H1 (cell line): ENCODE data around the gene UBE2E1. TPM values are rescaled to one million over a fixed set of nuclear protein-coding genes. Genes with fewer than 3 reads are reported as not detected.

ENCODE experiments used
- CTCF ChIA-PET: fragments of 300-600 bp; sonication (Branson Sonifier 250); formaldehyde crosslinking; loops from one replicate; lab custom pipeline; 2021; ENCODE audit not compliant: partially characterized antibody; lab: Charles Lee
- POLR2A ChIA-PET: fragments of 300-600 bp; sonication (Branson Sonifier 250); formaldehyde crosslinking; loops from one replicate; lab custom pipeline; 2021; ENCODE audit warnings: inconsistent platforms; ENCODE audit not compliant: partially characterized antibody; lab: Charles Lee
- DNase-seq, 2 experiments: peaks; one replicate each; pipeline versions ENCODE4 v3.0.0 to v3.0.0-alpha.2; 2010 to 2022; ENCODE audit warnings: low spot score in 2 of 2, low read depth in 1 of 2, mixed read lengths in 1 of 2
- FAIRE-seq: peaks from 2 replicates; lab custom pipeline; 2011; peaks lifted over from hg19 to GRCh38; lab: Jason Lieb, UNC
- H2AFZ ChIP-seq: 2 replicates; pipeline ENCODE4 v1.8.1; 2012; ENCODE audit warnings: low read length, inconsistent platforms
- H2AK5ac ChIP-seq: 2 replicates; pipeline ENCODE4 v1.6.1; 2013; ENCODE audit warnings: low read depth, low read length
- H2BK120ac ChIP-seq: replicated peaks from 2 replicates; pipeline ENCODE3; 2013; ENCODE audit warnings: low read depth, low read length, inconsistent platforms
- H2BK12ac ChIP-seq: 2 replicates; pipeline ENCODE4 v1.6.1; 2013; ENCODE audit warnings: low read depth, low read length
- H2BK15ac ChIP-seq: 2 replicates; pipeline ENCODE4 v1.6.1; 2013; ENCODE audit warnings: low read length
- H2BK20ac ChIP-seq: 2 replicates; pipeline ENCODE4 v1.6.1; 2013; ENCODE audit warnings: low read length
- H2BK5ac ChIP-seq: 2 replicates; pipeline ENCODE4 v1.6.1; 2013; ENCODE audit warnings: low read depth, low read length
- H3K14ac ChIP-seq: 2 replicates; pipeline ENCODE4 v1.6.1; 2013; ENCODE audit warnings: inconsistent platforms; ENCODE audit not compliant: insufficient read length
- H3K18ac ChIP-seq: 2 replicates; pipeline ENCODE4 v1.6.1; 2013; ENCODE audit warnings: low read length; ENCODE audit errors: extremely low read depth
- H3K23ac ChIP-seq: 2 replicates; pipeline ENCODE4 v1.6.1; 2013; ENCODE audit warnings: inconsistent platforms; ENCODE audit not compliant: insufficient read length
- H3K23me2 ChIP-seq: 2 replicates; pipeline ENCODE4 v1.6.1; 2013; ENCODE audit warnings: low read depth, low read length
- H3K27ac ChIP-seq: 2 replicates; pipeline ENCODE4 v1.6.1; 2011; ENCODE audit warnings: low read depth, low read length, inconsistent platforms
- H3K27me3 ChIP-seq, 4 experiments: replicated peaks in 1 of 4; 1 replicate in 1 of 4; 2 replicates in 3 of 4; pipeline versions ENCODE4 v1.6.1 to v1.8.1; 2011 to 2013; ENCODE audit warnings: low read length in 3 of 4, mild to moderate bottlenecking in 3 of 4, inconsistent platforms in 2 of 4, mixed read lengths in 2 of 4, moderate library complexity in 1 of 4; ENCODE audit not compliant: control insufficient read depth in 3 of 4, insufficient read depth in 3 of 4; ENCODE audit errors: extremely low read depth in 1 of 4
- H3K36me3 ChIP-seq, 4 experiments: 2 replicates each; pipeline versions ENCODE4 v1.6.1 to v1.8.1; 2011 to 2013; ENCODE audit warnings: mild to moderate bottlenecking in 4 of 4, low read length in 3 of 4, moderate library complexity in 2 of 4, control low read depth in 1 of 4, inconsistent platforms in 1 of 4; ENCODE audit not compliant: insufficient read depth in 4 of 4, control insufficient read depth in 2 of 4
- H3K4ac ChIP-seq: replicated peaks from 2 replicates; pipeline ENCODE3; 2013; ENCODE audit warnings: low read length, low read depth, mixed read lengths, inconsistent platforms; ENCODE audit not compliant: insufficient read length
- H3K4me1 ChIP-seq, 4 experiments: replicated peaks in 1 of 4; 1 replicate in 1 of 4; 2 replicates in 3 of 4; pipeline versions ENCODE4 v1.6.1 to v1.8.1; 2011 to 2013; ENCODE audit warnings: low read length in 3 of 4, inconsistent platforms in 2 of 4, mixed read lengths in 1 of 4; ENCODE audit not compliant: insufficient read depth in 4 of 4, control insufficient read depth in 3 of 4
- H3K4me2 ChIP-seq, 2 experiments: 2 replicates each; pipeline versions ENCODE4 v1.6.1 to v1.8.1; 2011 to 2013; ENCODE audit warnings: low read depth in 2 of 2, low read length in 2 of 2, control low read depth in 1 of 2, inconsistent platforms in 1 of 2, mild to moderate bottlenecking in 1 of 2; ENCODE audit not compliant: insufficient read depth in 1 of 2
- H3K4me3 ChIP-seq, 4 experiments: fragments of 200-600, 300-600 bp in 1 of 4; sonication (generic), shearing (Covaris generic), sonication (Bioruptor Twin) in 1 of 4; 2 replicates each; pipeline versions ENCODE4 v1.5.1 to v1.8.1; 2011 to 2016; ENCODE audit warnings: low read length in 4 of 4, low read depth in 3 of 4, control low read depth in 2 of 4, inconsistent platforms in 2 of 4, mild to moderate bottlenecking in 2 of 4, mixed read lengths in 1 of 4, moderate library complexity in 1 of 4; ENCODE audit not compliant: insufficient read depth in 2 of 4; ENCODE audit errors: extremely low read depth in 1 of 4
- H3K56ac ChIP-seq: replicated peaks from 2 replicates; pipeline ENCODE3; 2013; ENCODE audit warnings: low read depth, mild to moderate bottlenecking, mixed read lengths, low read length, inconsistent platforms; ENCODE audit not compliant: insufficient read length
- H3K79me1 ChIP-seq: 2 replicates; pipeline ENCODE4 v1.6.1; 2013; ENCODE audit warnings: low read depth, low read length, control low read depth
- H3K79me2 ChIP-seq, 2 experiments: 2 replicates each; pipeline versions ENCODE4 v1.6.1 to v1.8.1; 2012 to 2013; ENCODE audit warnings: low read length in 2 of 2, mild to moderate bottlenecking in 2 of 2, inconsistent platforms in 1 of 2; ENCODE audit not compliant: insufficient read depth in 2 of 2, control insufficient read depth in 1 of 2
- H3K9ac ChIP-seq, 4 experiments: replicated peaks in 1 of 4; 1 replicate in 1 of 4; 2 replicates in 3 of 4; pipeline versions ENCODE4 v1.6.1 to v1.8.1; 2011 to 2013; ENCODE audit warnings: low read depth in 3 of 4, low read length in 3 of 4, control low read depth in 2 of 4, mild to moderate bottlenecking in 2 of 4, moderate library complexity in 2 of 4, inconsistent platforms in 1 of 4; ENCODE audit errors: extremely low read depth in 1 of 4
- H3K9me3 ChIP-seq, 2 experiments: 2 replicates each; pipeline versions ENCODE4 v1.6.1 to v1.8.1; 2012 to 2013; ENCODE audit warnings: mild to moderate bottlenecking in 2 of 2, moderate library complexity in 2 of 2, control low read depth in 1 of 2, inconsistent platforms in 1 of 2, low read depth in 1 of 2, low read length in 1 of 2, mixed read lengths in 1 of 2; ENCODE audit not compliant: insufficient read depth in 2 of 2
- H4K20me1 ChIP-seq, 2 experiments: replicated peaks in 1 of 2; 2 replicates each; pipeline versions ENCODE3 to v1.8.1; 2011 to 2013; ENCODE audit warnings: inconsistent platforms in 2 of 2, low read length in 2 of 2, mild to moderate bottlenecking in 1 of 2; ENCODE audit not compliant: insufficient read depth in 2 of 2, control insufficient read depth in 1 of 2
- H4K5ac ChIP-seq: 2 replicates; pipeline ENCODE4 v1.6.1; 2013; ENCODE audit warnings: low read length, low read depth, mixed read lengths, inconsistent platforms; ENCODE audit not compliant: insufficient read length
- H4K8ac ChIP-seq: 2 replicates; pipeline ENCODE4 v1.8.0; 2013; ENCODE audit warnings: mild to moderate bottlenecking, moderate library complexity, low read length, inconsistent platforms; ENCODE audit not compliant: insufficient read depth; ENCODE audit errors: extremely low read depth
- H4K91ac ChIP-seq: replicated peaks from 2 replicates; pipeline ENCODE3; 2013; ENCODE audit warnings: low read length, mixed read lengths, inconsistent platforms; ENCODE audit not compliant: insufficient read length
- ASH2L ChIP-seq: fragments of 200-600, 300-600 bp; sonication (generic); IDR thresholded peaks from one replicate; pipeline ENCODE4 v1.7.1; 2017; ENCODE audit warnings: low read length
- BACH1 ChIP-seq: IDR thresholded peaks from 2 replicates; pipeline ENCODE4 v1.6.1; 2012; ENCODE audit warnings: low read length, improper control_type of control experiment
- BRCA1 ChIP-seq: IDR thresholded peaks from 2 replicates; pipeline ENCODE4 v1.6.1; 2012; ENCODE audit warnings: low read depth, low read length, improper control_type of control experiment
- CBX8 ChIP-seq: fragments of 300-800, 300-1000 bp; sonication (generic); IDR thresholded peaks from 2 replicates; pipeline ENCODE4 v1.7.1; 2016; ENCODE audit warnings: low read depth, low read length, borderline replicate concordance
- CTBP2 ChIP-seq: IDR thresholded peaks from 2 replicates; pipeline ENCODE4 v1.7.0; 2011; ENCODE audit warnings: borderline replicate concordance, mild to moderate bottlenecking, moderate library complexity, mixed read lengths, low read length; ENCODE audit not compliant: insufficient read depth, insufficient read length
- HDAC2 ChIP-seq, 2 experiments: fragments of 300-600 bp in 1 of 2; sonication (generic) in 1 of 2; IDR thresholded peaks; 2 replicates each; pipeline ENCODE4 v1.6.1; 2011 to 2012; ENCODE audit warnings: low read depth in 2 of 2, low read length in 2 of 2, mild to moderate bottlenecking in 2 of 2, moderate library complexity in 2 of 2, borderline replicate concordance in 1 of 2, inconsistent platforms in 1 of 2
- RBBP5 ChIP-seq: IDR thresholded peaks from 2 replicates; pipeline ENCODE4 v1.7.1; 2012; ENCODE audit warnings: low read depth, mild to moderate bottlenecking, inconsistent platforms, low read length, moderate library complexity, borderline replicate concordance
- RXRA ChIP-seq: IDR thresholded peaks from 2 replicates; pipeline ENCODE4 v1.6.1; 2011; ENCODE audit warnings: low read depth, mild to moderate bottlenecking, low read length, moderate library complexity; ENCODE audit not compliant: insufficient read depth
- SP1 ChIP-seq: IDR thresholded peaks from 2 replicates; pipeline ENCODE4 v1.6.1; 2011; ENCODE audit warnings: low read depth, low read length
- SUZ12 ChIP-seq: fragments of 200-600 bp; sonication (generic); IDR thresholded peaks from 2 replicates; pipeline ENCODE4 v1.6.1; 2012; ENCODE audit warnings: mild to moderate bottlenecking, inconsistent platforms, low read length, moderate library complexity, mixed read lengths
- ZNF274 ChIP-seq: IDR thresholded peaks from 2 replicates; pipeline ENCODE4 v1.7.0; 2012; ENCODE audit warnings: low read length, borderline replicate concordance; ENCODE audit errors: extremely low read depth
- WGBS, 2 experiments: shearing (Covaris generic) in 1 of 2; methylation state at CpG; one replicate each; pipeline versions ENCODE4 v1.1.6 to v1.1.7; 2013 to 2015; ENCODE audit warnings: low lambda C conversion rate in 2 of 2, mixed read lengths in 2 of 2, inconsistent platforms in 1 of 2, low coverage in 1 of 2, missing lambda C conversion rate in 1 of 2; ENCODE audit not compliant: insufficient replicate concordance in 2 of 2, insufficient coverage in 1 of 2, insufficient read length in 1 of 2; ENCODE audit errors: extremely low coverage in 1 of 2, missing lambda C conversion rate in 1 of 2; 5-methylcytosine and 5-hydroxymethylcytosine counted together
- polyA plus RNA-seq, 7 experiments: library from polyadenylated mRNA; depleted of rRNA in 3 of 7; stranded (reverse) in 5 of 7; unstranded in 2 of 7; fragments of >200 nt in 5 of 7; fragments of 200-250 nt in 2 of 7; gene quantifications; 1 replicate in 5 of 7; 2 replicates in 1 of 7; 4 replicates in 1 of 7; pipeline versions ENCODE4 v1.2.1 to v1.2.3, GENCODE V29; 2011 to 2013; ENCODE audit warnings: missing spikeins in 2 of 7, mixed read lengths in 2 of 7
- total RNA-seq: library from RNA; stranded (reverse); fragmentation: NEBNext Ultra II Directional; extraction: Animal tissue kit (Norgen Biotek cat#: 25700); gene quantifications from 2 replicates; pipeline ENCODE4 v1.2.1, GENCODE V29; 2021

UBE2E1 gene
- total and polyA plus RNA-seq, 2 of the 8 experiments (the other 6 are each of a cell fraction or from before 2014, with no cell fraction given) = 109 to 141 TPM

GRCh38 chr3:23882487-23882918, 76.7 kb downstream of the UBE2E1 start:
- Histone ChIP-seq H3K79me1 (peaks cover 4% of the 10 kb centered on the region), H4K91ac (no peak overlapping the region), H2BK20ac (no peak overlapping the region), H3K9me3 (peaks cover 9 to 17% of the 10 kb centered on the region in 2 experiments; a peak in 3 of 4 replicates), H4K20me1 (peaks cover 5 to 7% of the 10 kb centered on the region in 2 experiments), H3K23ac (no peak overlapping the region), H3K14ac (no peak overlapping the region), H3K4me1 (no peaks in the 10 kb centered on the region), H3K23me2 (no peaks in the 10 kb centered on the region), H2AFZ (no peak overlapping the region), H3K27ac (no peak overlapping the region), H3K79me2 (peaks cover 3 to 57% of the 10 kb centered on the region in 2 experiments; a peak in 3 of 4 replicates), H3K4me3 (no peak overlapping the region), H2BK120ac (no peak overlapping the region), H2BK15ac (no peak overlapping the region)
- no peak for FAIRE-seq
- ChIA-PET POLR2A (interaction anchor here (1.8 to 4.7 kb wide), 2 partner anchors 9 to 35 kb away, joined by 7 to 45 read pairs; partner anchors contain the start of genes NKIRAS1 and RPL15), CTCF (interaction anchor here (0.6 to 3.4 kb wide), 8 partner anchors 9 to 123 kb away, joined by 3 to 15 read pairs (median 3); no protein-coding TSS in a partner anchor)
- 99% methylated on average over 10 of the region's 28 CpGs; no CpG with 5 or more reads in 1 of the 2 experiments for WGBS, 2 experiments
- TF ChIP-seq CBX8 = no peak
- no peak for TF ChIP-seq SP1
- no peak for TF ChIP-seq RBBP5
- no peak for TF ChIP-seq ZNF274
- no peak for TF ChIP-seq SUZ12
- TF ChIP-seq BACH1 = no peak
- TF ChIP-seq BRCA1 = no peak
- TF ChIP-seq RXRA = no peak
- no peak for TF ChIP-seq CTBP2
- no peak for TF ChIP-seq ASH2L
- TF ChIP-seq HDAC2 (IDR thresholded peaks at IDR 0.05; ENCODE audit: borderline replicate concordance in 1 of 2, low read depth in 2 of 2, low read length in 2 of 2) = no peak
- TF ChIP-seq, all 59 proteins: peak for 0
- no peak overlapping the region for H3K56ac ChIP-seq
- no peak overlapping the region for H3K4me2 ChIP-seq
- H2BK5ac ChIP-seq = no peak overlapping the region
- H3K36me3 ChIP-seq = peaks cover 0 to 28% (median 10%) of the 10 kb centered on the region in 4 experiments; a peak in 7 of 8 replicates
- no peak for DNase-seq
- H4K5ac ChIP-seq = no peak overlapping the region
- H3K27me3 ChIP-seq = no peaks in the 10 kb centered on the region
- no peak overlapping the region for H3K9ac ChIP-seq
- H3K4ac ChIP-seq = no peak overlapping the region
- no peak overlapping the region for H2BK12ac ChIP-seq
- H2AK5ac ChIP-seq = no peak overlapping the region
- no peak overlapping the region for H4K8ac ChIP-seq
- H3K18ac ChIP-seq = no peak overlapping the region
